Nephron (organoid): Measurements from ENCODE around the gene MSANTD1.

Experiments used
- H3K27ac Mint-ChIP-seq, 3 experiments: 2 replicates each; pipeline ENCODE4 v1.8.0; 2020; ENCODE audit warnings: mixed read lengths in 3 of 3, mild to moderate bottlenecking in 2 of 3, moderate library complexity in 1 of 3
- H3K27me3 Mint-ChIP-seq: 2 replicates; pipeline ENCODE4 v1.8.0; 2021; ENCODE audit warnings: low read depth, mild to moderate bottlenecking, moderate library complexity, mixed read lengths
- H3K36me3 Mint-ChIP-seq: 2 replicates; pipeline ENCODE4 v1.8.0; 2020; ENCODE audit warnings: low read depth, mixed read lengths
- H3K4me1 Mint-ChIP-seq: 2 replicates; pipeline ENCODE4 v1.8.0; 2020; ENCODE audit warnings: mixed read lengths
- H3K4me3 Mint-ChIP-seq, 3 experiments: 2 replicates each; pipeline ENCODE4 v1.8.0; 2020; ENCODE audit warnings: mild to moderate bottlenecking in 3 of 3, mixed read lengths in 3 of 3, moderate library complexity in 2 of 3
- H3K9me3 Mint-ChIP-seq: 2 replicates; pipeline ENCODE4 v1.8.0; 2020; ENCODE audit warnings: mixed read lengths
- CTCF ChIP-seq, 3 experiments: fragments of 200-600 bp; sonication (generic); IDR thresholded peaks; one replicate each; pipeline ENCODE4 v1.5.0; 2021; ENCODE audit warnings: antibody characterized with exemption in 3 of 3; ENCODE audit not compliant: unreplicated experiment in 3 of 3

MSANTD1 gene

GRCh38 chr4:3218824-3219760 is 29.9 kb upstream of the MSANTD1 start:
- no peaks in the 10 kb centered on the region for H3K27me3 Mint-ChIP-seq
- no peaks in the 10 kb centered on the region for H3K9me3 Mint-ChIP-seq
- no peak overlapping the region for H3K27ac Mint-ChIP-seq
- H3K36me3 Mint-ChIP-seq = peaks cover 68% of the 10 kb centered on the region
- no peak for TF ChIP-seq CTCF (IDR thresholded peaks at IDR 0.05; ENCODE audit: unreplicated experiment in 3 of 3)
- no peak overlapping the region for H3K4me3 Mint-ChIP-seq
- peaks cover 6% of the 10 kb centered on the region for H3K4me1 Mint-ChIP-seq

- no peak overlapping the region for H3K27ac Mint-ChIP-seq
- H3K27me3 Mint-ChIP-seq = no peaks in the 10 kb centered on the region
- H3K4me1 Mint-ChIP-seq = peaks cover 6% of the 10 kb centered on the region
- H3K9me3 Mint-ChIP-seq = no peaks in the 10 kb centered on the region
- H3K36me3 Mint-ChIP-seq = peaks cover 66% of the 10 kb centered on the region
- H3K4me3 Mint-ChIP-seq = no peak overlapping the region
- no peak for TF ChIP-seq CTCF (IDR thresholded peaks at IDR 0.05; ENCODE audit: unreplicated experiment in 3 of 3)
These were observed 29.0 kb upstream of the MSANTD1 start for GRCh38 chr4:3219761-3220475.

- Mint-ChIP-seq H3K4me3 (no peak overlapping the region), H3K27ac (no peak overlapping the region), H3K36me3 (peaks cover 66% of the 10 kb centered on the region), H3K9me3 (no peaks in the 10 kb centered on the region), H3K27me3 (no peaks in the 10 kb centered on the region), H3K4me1 (peaks cover 6% of the 10 kb centered on the region)
- no peak for TF ChIP-seq CTCF (IDR thresholded peaks at IDR 0.05; ENCODE audit: unreplicated experiment in 3 of 3)
These were observed 28.3 kb upstream of the MSANTD1 start for GRCh38 chr4:3220476-3221183.

- Mint-ChIP-seq H3K4me1 (peaks cover 6% of the 10 kb centered on the region), H3K27ac (no peak overlapping the region), H3K27me3 (no peaks in the 10 kb centered on the region), H3K9me3 (no peaks in the 10 kb centered on the region), H3K4me3 (no peak overlapping the region), H3K36me3 (peaks cover 65% of the 10 kb centered on the region)
- TF ChIP-seq CTCF (IDR thresholded peaks at IDR 0.05; ENCODE audit: unreplicated experiment in 3 of 3) = no peak
These were observed 27.8 kb upstream of the MSANTD1 start for GRCh38 chr4:3221184-3221494.

GRCh38 chr4:3221996-3222395 is 27.0 kb upstream of the MSANTD1 start:
- H3K4me3 Mint-ChIP-seq = no peak overlapping the region
- no peak for TF ChIP-seq CTCF (IDR thresholded peaks at IDR 0.05; ENCODE audit: unreplicated experiment in 3 of 3)
- H3K4me1 Mint-ChIP-seq = peaks cover 6% of the 10 kb centered on the region
- no peaks in the 10 kb centered on the region for H3K9me3 Mint-ChIP-seq
- no peaks in the 10 kb centered on the region for H3K27me3 Mint-ChIP-seq
- no peak overlapping the region for H3K27ac Mint-ChIP-seq
- H3K36me3 Mint-ChIP-seq = peaks cover 60% of the 10 kb centered on the region
